HAP-1 (cell line): ENCODE measurements around the gene ZNF789.
A peak's percentile ranks its signal among the peaks of the same experiment; 100 is the strongest.
"Not testable (repeated sequence)": the region's sequence is repeated elsewhere in the genome, so short reads cannot be mapped to it uniquely, and the experiment has no call there.

Experiments used
- DNase-seq, 2 experiments: peaks; one replicate each; pipeline ENCODE4 v3.0.0-alpha.2; 2016 to 2020; ENCODE audit warnings: low spot score in 2 of 2
- H3K27me3 ChIP-seq: fragments of 250-450 bp; sonication (Bioruptor Pico); 2 replicates; pipeline ENCODE4 v1.5.1; 2020; ENCODE audit warnings: low read depth, mild to moderate bottlenecking, moderate library complexity
- H3K36me3 ChIP-seq: fragments of 250-450 bp; sonication (Bioruptor Pico); replicated peaks from 2 replicates; pipeline ENCODE4 v1.5.1; 2020; ENCODE audit warnings: mild to moderate bottlenecking
- H3K4me1 ChIP-seq: fragments of 250-450 bp; sonication (Bioruptor Pico); 2 replicates; pipeline ENCODE4 v1.5.1; 2020; ENCODE audit warnings: mild to moderate bottlenecking
- H3K4me3 ChIP-seq: fragments of 250-450 bp; sonication (Bioruptor Pico); 2 replicates; pipeline ENCODE4 v1.5.1; 2020; ENCODE audit warnings: mild to moderate bottlenecking, moderate library complexity
- H3K9me3 ChIP-seq: fragments of 250-450 bp; sonication (Bioruptor Pico); 2 replicates; pipeline ENCODE4 v1.5.1; 2020; ENCODE audit warnings: mild to moderate bottlenecking, moderate library complexity
- in situ Hi-C: fragments of 300-500 bp; cut with MboI; formaldehyde crosslinking; loops from 3 replicates; pipeline ENCODE4 v1.14.3; 2020; ENCODE audit warnings: low sequenced_read_pairs, inconsistent platforms, mixed read lengths

ZNF789 gene

GRCh38 chr7:99473315-99473596, 566 bp downstream of the ZNF789 start:
- Histone ChIP-seq H3K4me1 (peaks cover 6% of the 10 kb centered on the region; the same call in 1 of the 2 replicates), H3K36me3 (peaks cover 12% of the 10 kb centered on the region), H3K9me3 (no peaks in the 10 kb centered on the region), H3K4me3 (peak overlapping the region; percentile 87), H3K27me3 (no peaks in the 10 kb centered on the region)
- in situ Hi-C loops = no loop called here
- DNase-seq = peak in 1 of 2 experiments; percentile 23

GRCh38 chr7:99476107-99476506, 3.4 kb downstream of the ZNF789 start:
- Histone ChIP-seq H3K36me3 (peaks cover 31% of the 10 kb centered on the region), H3K27me3 (no peaks in the 10 kb centered on the region), H3K9me3 (no peaks in the 10 kb centered on the region), H3K4me1 (peaks cover 6% of the 10 kb centered on the region; the same call in 1 of the 2 replicates), H3K4me3 (no peak overlapping the region)
- in situ Hi-C loops = no loop called here
- no peak for DNase-seq

GRCh38 chr7:99478464-99479440, 6.1 kb downstream of the ZNF789 start:
- DNase-seq = no peak
- Histone ChIP-seq H3K4me1 (peaks cover 4% of the 10 kb centered on the region; the same call in 1 of the 2 replicates), H3K27me3 (no peaks in the 10 kb centered on the region), H3K4me3 (no peak overlapping the region), H3K36me3 (peaks cover 42% of the 10 kb centered on the region), H3K9me3 (no peaks in the 10 kb centered on the region)
- in situ Hi-C loops = no loop called here

- Histone ChIP-seq H3K27me3 (no peaks in the 10 kb centered on the region), H3K4me3 (no peak overlapping the region), H3K9me3 (no peaks in the 10 kb centered on the region), H3K36me3 (peaks cover 27% of the 10 kb centered on the region), H3K4me1 (no peaks in the 10 kb centered on the region)
- in situ Hi-C loops = no loop called here
- no peak for DNase-seq
Observed at GRCh38 chr7:99485094-99485493, 12.4 kb downstream of the ZNF789 start.

GRCh38 chr7:99489235-99489634, 16.5 kb downstream of the ZNF789 start:
- peaks cover 21% of the 10 kb centered on the region for H3K36me3 ChIP-seq
- no peak for DNase-seq
- peaks cover under 1% of the 10 kb centered on the region for H3K9me3 ChIP-seq
- in situ Hi-C loops = no loop called here
- no peaks in the 10 kb centered on the region for H3K4me1 ChIP-seq
- no peak overlapping the region for H3K4me3 ChIP-seq
- H3K27me3 ChIP-seq = no peaks in the 10 kb centered on the region

- Histone ChIP-seq H3K4me1 (no peaks in the 10 kb centered on the region), H3K9me3 (peaks cover 9% of the 10 kb centered on the region), H3K4me3 (no peak overlapping the region), H3K36me3 (peaks cover 37% of the 10 kb centered on the region), H3K27me3 (no peaks in the 10 kb centered on the region)
- DNase-seq = no peak
- in situ Hi-C loops = no loop called here
Observed at GRCh38 chr7:99490878-99491277, 18.2 kb downstream of the ZNF789 start.

- in situ Hi-C loops = no loop called here
- Histone ChIP-seq H3K4me1 (peaks cover 8% of the 10 kb centered on the region; the same call in 1 of the 2 replicates), H3K9me3 (peaks cover 9% of the 10 kb centered on the region), H3K27me3 (no peaks in the 10 kb centered on the region), H3K36me3 (peaks cover 45% of the 10 kb centered on the region), H3K4me3 (no peak overlapping the region)
- no peak for DNase-seq
Observed at GRCh38 chr7:99493823-99494222, 21.1 kb downstream of the ZNF789 start.

GRCh38 chr7:99497766-99498545, 25.3 kb downstream of the ZNF789 start:
- no peak for DNase-seq
- in situ Hi-C loops = no loop called here
- peaks cover 37% of the 10 kb centered on the region for H3K36me3 ChIP-seq
- peaks cover 8% of the 10 kb centered on the region; the same call in 1 of the 2 replicates for H3K4me1 ChIP-seq
- peaks cover 9% of the 10 kb centered on the region for H3K9me3 ChIP-seq
- no peaks in the 10 kb centered on the region for H3K27me3 ChIP-seq
- H3K4me3 ChIP-seq = peak overlapping the region; percentile 93

GRCh38 chr7:99498546-99498944, 25.9 kb downstream of the ZNF789 start:
- in situ Hi-C loops = no loop called here
- Histone ChIP-seq H3K36me3 (peaks cover 31% of the 10 kb centered on the region), H3K4me3 (peak overlapping the region; percentile 93), H3K9me3 (peaks cover 9% of the 10 kb centered on the region), H3K4me1 (peaks cover 8% of the 10 kb centered on the region; the same call in 1 of the 2 replicates), H3K27me3 (no peaks in the 10 kb centered on the region)
- DNase-seq = peak in 1 of 2 experiments; percentile 30

- Histone ChIP-seq H3K4me1 (peaks cover 13% of the 10 kb centered on the region; the same call in 1 of the 2 replicates), H3K4me3 (peak overlapping the region; percentile 93), H3K27me3 (no peaks in the 10 kb centered on the region), H3K36me3 (peaks cover 23% of the 10 kb centered on the region), H3K9me3 (peaks cover 8% of the 10 kb centered on the region)
- in situ Hi-C loops = no loop called here
- no peak for DNase-seq
Observed at GRCh38 chr7:99499371-99499720, 26.7 kb downstream of the ZNF789 start.

- in situ Hi-C loops = no loop called here
- peak within 1 kb of the TSS; percentile 93 for H3K4me3 ChIP-seq
- peaks cover 1% of the 10 kb centered on the region for H3K9me3 ChIP-seq
- H3K27me3 ChIP-seq = no peaks in the 10 kb centered on the region
- H3K4me1 ChIP-seq = peaks cover 13% of the 10 kb centered on the region; the same call in 1 of the 2 replicates
- H3K36me3 ChIP-seq = peaks cover 17% of the 10 kb centered on the region
- DNase-seq = peak; percentile 89 to 94
Observed at GRCh38 chr7:99499721-99500636, 27.3 kb downstream of the ZNF789 start, which contains the start of gene ZNF394. ZNF394 (minus strand) TSS chr7:99500281; CDS start chr7:99500093, 188 bp downstream.

- no peaks in the 10 kb centered on the region for H3K9me3 ChIP-seq
- DNase-seq = no peak
- no peaks in the 10 kb centered on the region for H3K27me3 ChIP-seq
- H3K36me3 ChIP-seq = peaks cover 10% of the 10 kb centered on the region
- in situ Hi-C loops = no loop called here
- H3K4me1 ChIP-seq = peaks cover 13% of the 10 kb centered on the region; the same call in 1 of the 2 replicates
- peak overlapping the region; percentile 93 for H3K4me3 ChIP-seq
Observed at GRCh38 chr7:99500637-99501009, 27.9 kb downstream of the ZNF789 start.

- DNase-seq = peak in 1 of 2 experiments; percentile 18
Observed at GRCh38 chr7:99501236-99501635, 28.5 kb downstream of the ZNF789 start.

More at GRCh38 chr7:99501236-99501635, 28.5 kb downstream of the ZNF789 start:
- H3K27me3 ChIP-seq, H3K4me3 ChIP-seq, in situ Hi-C loops, H3K36me3 ChIP-seq, H3K9me3 ChIP-seq: not testable (repeated sequence)
- peaks cover 15% of the 10 kb centered on the region for H3K4me1 ChIP-seq
